NCI-H82 treated with DMSO at 0.1 percent for 48 hours (cell line): ENCODE measurements around the gene UNC13B.
"Not testable (repeated sequence)": the region's sequence is repeated elsewhere in the genome, so short reads cannot be mapped to it uniquely, and the experiment has no call there.

Source experiments
- DNase-seq: peaks from one replicate; lab custom pipeline; 2025; ENCODE audit not compliant: unreplicated experiment; lab: John Stamatoyannopoulos, UW

Gene UNC13B

GRCh38 chr9:35364817-35365585 lies 203.2 kb downstream of the UNC13B start:
- no peak for DNase-seq

GRCh38 chr9:35366627-35367026 lies 204.8 kb downstream of the UNC13B start:
- DNase-seq: no peak

GRCh38 chr9:35367451-35367850 lies 205.6 kb downstream of the UNC13B start:
- DNase-seq: no peak

GRCh38 chr9:35370241-35370640 lies 208.4 kb downstream of the UNC13B start:
- DNase-seq: no peak

GRCh38 chr9:35374436-35374835 lies 212.6 kb downstream of the UNC13B start:
- no peak for DNase-seq

GRCh38 chr9:35374910-35375309 lies 213.1 kb downstream of the UNC13B start:
- no peak for DNase-seq

- DNase-seq: no peak
Measured at GRCh38 chr9:35380039-35380438, 218.2 kb downstream of the UNC13B start.

- no peak for DNase-seq
Measured at GRCh38 chr9:35380619-35381018, 218.8 kb downstream of the UNC13B start.

- DNase-seq: no peak
Measured at GRCh38 chr9:35385042-35385441, 223.2 kb downstream of the UNC13B start.

GRCh38 chr9:35395076-35395705 lies 233.4 kb downstream of the UNC13B start:
- no peak for DNase-seq

GRCh38 chr9:35395706-35396101 lies 233.9 kb downstream of the UNC13B start:
- DNase-seq: no peak

- DNase-seq: no peak
Measured at GRCh38 chr9:35396560-35397215, 234.9 kb downstream of the UNC13B start.

GRCh38 chr9:35397216-35397698 lies 235.4 kb downstream of the UNC13B start:
- DNase-seq: no peak

- DNase-seq: no peak
Measured at GRCh38 chr9:35397923-35398322, 236.1 kb downstream of the UNC13B start.

GRCh38 chr9:35398651-35399335 lies 237.0 kb downstream of the UNC13B start:
- no peak for DNase-seq

GRCh38 chr9:35404865-35405264 lies 243.1 kb downstream of the UNC13B start:
- no peak for DNase-seq

GRCh38 chr9:35406183-35406959 lies 244.6 kb downstream of the UNC13B start:
- DNase-seq: no peak

GRCh38 chr9:35407846-35408245 lies 246.0 kb downstream of the UNC13B start:
- DNase-seq: no peak

- not testable (repeated sequence) for DNase-seq
Measured at GRCh38 chr9:35409434-35409833, 247.6 kb downstream of the UNC13B start.

- DNase-seq: no peak
Measured at GRCh38 chr9:35414889-35415288, 253.1 kb downstream of the UNC13B start.
